GM10266 (cell line): Measurements from ENCODE around the gene JAKMIP2.
"Not testable (repeated sequence)": the region's sequence is repeated elsewhere in the genome, so short reads cannot be mapped to it uniquely, and the experiment has no call there.

ENCODE experiments used
- DNase-seq: peaks from one replicate; pipeline ENCODE4 v3.0.0; 2012; ENCODE audit errors: extremely low spot score
- CTCF ChIP-seq: IDR thresholded peaks from 2 replicates; pipeline ENCODE4 v1.5.1; 2012; ENCODE audit warnings: mild to moderate bottlenecking, low read depth; ENCODE audit not compliant: control insufficient read depth, insufficient read depth; ENCODE audit errors: missing control alignments

JAKMIP2 gene

GRCh38 chr5:147732291-147732883 lies 50.1 kb downstream of the JAKMIP2 start:
- no peak for DNase-seq
- TF ChIP-seq CTCF: no peak

- DNase-seq: no peak
- no peak for TF ChIP-seq CTCF
Observed at GRCh38 chr5:147731431-147732290, 50.9 kb downstream of the JAKMIP2 start.

DNA sequence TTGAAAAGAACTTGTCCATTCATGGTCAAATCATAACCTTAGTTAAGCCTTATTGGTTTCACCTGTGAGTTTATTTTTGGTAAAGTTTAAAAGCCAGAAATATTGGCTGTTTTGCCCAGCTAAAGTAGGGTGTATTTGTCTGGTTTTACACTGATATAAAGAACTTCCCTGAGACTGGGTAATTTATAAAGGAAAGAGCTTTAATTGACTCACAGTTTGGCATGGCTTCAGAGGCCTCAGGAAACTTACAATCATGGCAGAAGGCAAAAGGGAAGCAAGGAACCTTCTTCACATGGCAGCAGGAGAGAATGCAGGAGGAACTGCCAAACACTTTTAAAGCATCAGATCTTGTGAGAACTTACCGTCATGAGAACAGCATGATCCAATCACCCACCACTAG lies 55.3 kb downstream of the JAKMIP2 start:
- no peak for TF ChIP-seq CTCF

GRCh38 chr5:147721191-147721960 lies 61.2 kb downstream of the JAKMIP2 start:
- DNase-seq: not testable (repeated sequence)

More for the DNA sequence above, 55.3 kb downstream of the JAKMIP2 start:
- no peak for DNase-seq

GRCh38 chr5:147713550-147714295 lies 68.8 kb downstream of the JAKMIP2 start:
- DNase-seq: no peak
- no peak for TF ChIP-seq CTCF

- DNase-seq: no peak
- TF ChIP-seq CTCF: no peak
Observed at GRCh38 chr5:147712598-147712997, 69.9 kb downstream of the JAKMIP2 start.

- no peak for DNase-seq
- TF ChIP-seq CTCF: no peak
Observed at GRCh38 chr5:147712019-147712418, 70.5 kb downstream of the JAKMIP2 start.
